Common myeloid progenitor, CD34-positive (primary cell): ENCODE measurements around the gene PLPP1.

ENCODE experiments used
- CTCF ChIA-PET: fragments of 350-600 bp; sonication (Branson Sonifier 250); formaldehyde crosslinking; loops from one replicate; lab custom pipeline; 2021; ENCODE audit warnings: antibody characterized with exemption; lab: Charles Lee
- POLR2A ChIA-PET: fragments of 350-600 bp; sonication (Branson Sonifier 250); formaldehyde crosslinking; loops from one replicate; lab custom pipeline; 2021; ENCODE audit warnings: antibody characterized with exemption; lab: Charles Lee
- DNase-seq, 3 donors: peaks; one replicate each; pipeline versions ENCODE4 v3.0.0 to v3.0.0-alpha.2; 2013
- H3K27ac ChIP-seq, 2 experiments: 1 replicate in 1 of 2; 2 replicates in 1 of 2; pipeline ENCODE4 v1.7.0; 2013; ENCODE audit warnings: inconsistent platforms in 2 of 2, low read length in 2 of 2, mild to moderate bottlenecking in 2 of 2, low read depth in 1 of 2, moderate library complexity in 1 of 2; ENCODE audit not compliant: severe bottlenecking in 2 of 2, insufficient read depth in 1 of 2, poor library complexity in 1 of 2
- H3K27me3 ChIP-seq, 5 experiments: replicated peaks in 2 of 5; 1 replicate in 3 of 5; 2 replicates in 2 of 5; pipeline versions ENCODE4 v1.6.1 to v1.7.0; 2013; ENCODE audit warnings: low read length in 4 of 5, mild to moderate bottlenecking in 2 of 5, moderate library complexity in 2 of 5, inconsistent platforms in 1 of 5; ENCODE audit not compliant: insufficient read depth in 5 of 5, control insufficient read depth in 4 of 5
- H3K36me3 ChIP-seq, 4 experiments: 1 replicate in 2 of 4; 2 replicates in 2 of 4; pipeline versions ENCODE4 v1.6.1 to v1.7.0; 2013; ENCODE audit warnings: low read length in 3 of 4, control low read depth in 1 of 4, mild to moderate bottlenecking in 1 of 4; ENCODE audit not compliant: control insufficient read depth in 4 of 4, insufficient read depth in 4 of 4
- H3K4me1 ChIP-seq, 4 experiments: 1 replicate in 3 of 4; 2 replicates in 1 of 4; pipeline versions ENCODE4 v1.6.1 to v1.7.1; 2013; ENCODE audit warnings: low read length in 3 of 4, mild to moderate bottlenecking in 3 of 4, control low read depth in 1 of 4, inconsistent platforms in 1 of 4, moderate library complexity in 1 of 4; ENCODE audit not compliant: control insufficient read depth in 4 of 4, insufficient read depth in 4 of 4; ENCODE audit errors: control extremely low read depth in 1 of 4
- H3K4me3 ChIP-seq, 7 experiments: 1 replicate in 4 of 7; 2 replicates in 3 of 7; pipeline versions ENCODE4 v1.5.1 to v1.7.0; 2013; ENCODE audit warnings: mild to moderate bottlenecking in 7 of 7, low read length in 6 of 7, moderate library complexity in 6 of 7, inconsistent platforms in 2 of 7, low read depth in 2 of 7, control low read depth in 1 of 7; ENCODE audit not compliant: insufficient read depth in 4 of 7, control insufficient read depth in 1 of 7; ENCODE audit errors: extremely low read depth in 1 of 7
- H3K9me3 ChIP-seq, 5 experiments: 1 replicate in 4 of 5; 2 replicates in 1 of 5; pipeline versions ENCODE4 v1.6.1 to v1.7.1; 2013; ENCODE audit warnings: low read length in 4 of 5, mild to moderate bottlenecking in 2 of 5, inconsistent platforms in 1 of 5, low read depth in 1 of 5, moderate library complexity in 1 of 5; ENCODE audit not compliant: control insufficient read depth in 4 of 5, insufficient read depth in 2 of 5; ENCODE audit errors: control extremely low read depth in 1 of 5
- WGBS: methylation state at CpG from one replicate; pipeline ENCODE4 v1.1.5; 2013; ENCODE audit not compliant: insufficient coverage; 5-methylcytosine and 5-hydroxymethylcytosine counted together

PLPP1 gene

DNA sequence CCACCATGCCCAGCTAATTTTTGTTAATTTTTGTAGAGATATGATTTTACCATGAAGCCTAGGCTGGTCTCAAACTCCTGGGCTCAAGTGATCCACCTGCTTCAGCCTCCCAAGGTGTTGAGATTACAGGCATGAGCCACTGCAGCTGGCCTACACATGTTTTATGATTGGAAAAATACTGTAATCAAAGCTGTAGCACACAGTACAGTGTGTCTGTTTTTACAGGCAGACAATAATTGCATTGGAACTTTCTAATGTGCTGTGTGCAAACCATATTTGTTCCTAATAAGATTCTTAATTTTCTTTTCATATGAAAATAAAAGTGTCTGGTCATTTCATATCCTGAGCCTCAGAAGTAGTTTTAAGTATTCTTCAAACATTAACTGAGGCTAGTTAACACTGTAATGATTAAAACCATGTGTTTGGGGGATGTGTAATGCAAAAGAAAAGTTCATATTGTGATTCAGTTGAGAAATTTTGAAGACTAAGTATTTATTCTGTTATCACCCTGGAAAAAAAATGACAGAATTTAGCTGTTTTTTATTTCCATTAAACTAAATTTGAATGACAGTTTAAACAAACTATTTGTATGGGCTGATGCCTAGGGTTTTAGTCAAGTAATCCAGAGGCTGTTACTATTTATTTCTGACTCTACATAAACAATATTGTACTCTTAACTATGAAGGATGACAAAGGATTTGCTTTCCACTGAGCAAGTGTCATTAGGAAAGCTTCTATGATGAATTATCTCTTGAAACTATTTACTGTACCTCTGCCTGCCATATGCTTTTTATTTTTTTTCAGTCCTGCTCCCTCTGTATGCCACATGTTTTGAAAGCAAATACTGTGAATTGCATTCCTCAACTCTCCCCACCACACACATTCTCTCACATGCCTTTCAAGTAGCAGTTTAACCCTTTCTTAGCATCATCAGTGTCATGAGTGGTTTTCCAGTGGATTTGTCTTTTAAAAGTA lies 115.5 kb downstream of the PLPP1 start:
- Histone ChIP-seq H3K9me3 (no peaks in the 10 kb centered on the region), H3K27ac (no peak overlapping the region), H3K36me3 (peaks cover 16 to 51% (median 34%) of the 10 kb centered on the region in 4 experiments), H3K27me3 (no peaks in the 10 kb centered on the region), H3K4me1 (no peaks in the 10 kb centered on the region), H3K4me3 (no peak overlapping the region)
- ChIA-PET POLR2A (no interaction called here), CTCF (no interaction called here)
- no peak for DNase-seq

- ChIA-PET POLR2A (no interaction called here), CTCF (no interaction called here)
- Histone ChIP-seq H3K4me3 (no peak overlapping the region), H3K27ac (no peak overlapping the region), H3K36me3 (peaks cover 3 to 35% (median 21%) of the 10 kb centered on the region in 4 experiments), H3K4me1 (peaks cover 0 to 6% (median 2%) of the 10 kb centered on the region in 4 experiments), H3K27me3 (no peaks in the 10 kb centered on the region), H3K9me3 (no peaks in the 10 kb centered on the region)
- no peak for DNase-seq
Measured at GRCh38 chr5:55416306-55416705, 118.5 kb downstream of the PLPP1 start.

DNA sequence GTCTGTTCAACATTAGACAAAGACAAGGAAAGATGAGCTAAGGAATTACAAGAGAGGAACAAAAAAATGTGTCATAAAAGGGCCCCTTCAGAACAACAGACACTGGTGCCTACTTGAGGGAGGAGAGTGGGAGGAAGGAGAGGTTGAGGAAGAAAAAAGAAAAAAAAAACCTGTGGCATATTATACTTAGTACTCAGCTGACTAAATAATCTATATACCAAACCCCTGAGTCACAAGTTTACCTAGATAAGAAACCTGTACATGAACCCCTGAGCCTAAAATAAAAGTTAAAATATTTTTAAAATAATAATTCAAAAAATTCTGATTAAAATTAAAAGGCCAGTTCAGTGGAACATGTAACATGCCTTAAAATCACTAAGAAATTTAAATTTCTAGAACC lies 119.7 kb downstream of the PLPP1 start:
- H3K4me3 ChIP-seq = no peak overlapping the region
- ChIA-PET POLR2A (no interaction called here), CTCF (interaction anchor here (1.2 kb wide), 1 partner anchor 274 kb away, joined by 3 read pairs; no protein-coding TSS in a partner anchor)
- H3K4me1 ChIP-seq = peaks cover 0 to 12% (median 2%) of the 10 kb centered on the region in 4 experiments
- peaks cover 0 to 27% (median 19%) of the 10 kb centered on the region in 4 experiments for H3K36me3 ChIP-seq
- no peaks in the 10 kb centered on the region for H3K27me3 ChIP-seq
- no peak for DNase-seq
- H3K27ac ChIP-seq = no peak overlapping the region
- no peaks in the 10 kb centered on the region for H3K9me3 ChIP-seq

DNA sequence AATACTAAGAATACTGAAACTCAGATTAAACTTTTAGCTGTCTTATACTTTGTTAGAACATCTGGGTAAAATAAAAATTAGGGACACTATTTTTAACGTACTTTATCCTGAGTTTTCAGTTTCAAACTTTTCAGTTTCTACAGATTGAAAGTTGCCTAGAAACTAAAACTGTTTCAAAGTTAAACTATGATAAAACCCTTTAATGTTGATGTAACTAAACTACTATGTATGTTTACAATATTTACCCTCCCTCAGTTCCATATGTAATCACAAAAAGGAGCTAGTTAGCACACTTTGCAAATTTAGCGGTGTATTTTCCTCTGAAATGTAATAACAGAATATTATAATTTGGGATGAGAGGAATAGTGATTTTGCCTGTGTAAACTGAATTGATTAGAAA lies 121.1 kb downstream of the PLPP1 start:
- no peaks in the 10 kb centered on the region for H3K27me3 ChIP-seq
- H3K4me1 ChIP-seq = peaks cover 0 to 12% (median 2%) of the 10 kb centered on the region in 4 experiments
- no peak overlapping the region for H3K27ac ChIP-seq
- DNase-seq = no peak
- CTCF ChIA-PET = interaction anchor here (1.1 to 1.4 kb wide), 4 partner anchors 12 to 278 kb away, joined by 3 read pairs; no protein-coding TSS in a partner anchor
- no CpG with 5 or more reads among the region's 2 CpGs for WGBS
- H3K36me3 ChIP-seq = peaks cover 0 to 25% (median 17%) of the 10 kb centered on the region in 4 experiments
- H3K4me3 ChIP-seq = no peak overlapping the region
- no peaks in the 10 kb centered on the region for H3K9me3 ChIP-seq
- POLR2A ChIA-PET = no interaction called here

- H3K27me3 ChIP-seq = no peaks in the 10 kb centered on the region
- DNase-seq = peak in 2 of 3 donors; percentile 45 to 60
- no CpG with 5 or more reads among the region's 1 CpG for WGBS
- no peak overlapping the region for H3K4me3 ChIP-seq
- H3K4me1 ChIP-seq = peaks cover 0 to 12% (median 2%) of the 10 kb centered on the region in 4 experiments
- no peak overlapping the region for H3K27ac ChIP-seq
- ChIA-PET POLR2A (no interaction called here), CTCF (interaction anchor here (1.2 kb wide), 1 partner anchor 10 kb away, joined by 4 read pairs; no protein-coding TSS in a partner anchor)
- H3K9me3 ChIP-seq = no peaks in the 10 kb centered on the region
- peaks cover 0 to 27% (median 16%) of the 10 kb centered on the region in 4 experiments for H3K36me3 ChIP-seq
Measured at GRCh38 chr5:55411876-55412275, 122.9 kb downstream of the PLPP1 start.

GRCh38 chr5:55410845-55411244 lies 123.9 kb downstream of the PLPP1 start:
- DNase-seq = peak; percentile 10 to 51 (median 51)
- Histone ChIP-seq H3K4me1 (peaks cover 0 to 12% (median 2%) of the 10 kb centered on the region in 4 experiments), H3K9me3 (no peaks in the 10 kb centered on the region), H3K36me3 (peaks cover 6 to 35% (median 20%) of the 10 kb centered on the region in 4 experiments), H3K27ac (no peak overlapping the region), H3K4me3 (no peak overlapping the region), H3K27me3 (no peaks in the 10 kb centered on the region)
- WGBS = 17% methylated on average over 2 of the region's 3 CpGs
- ChIA-PET CTCF (interaction anchor here (1.2 to 2.2 kb wide), 2 partner anchors 9 to 10 kb away, joined by 4 to 7 read pairs; no protein-coding TSS in a partner anchor), POLR2A (no interaction called here)

DNA sequence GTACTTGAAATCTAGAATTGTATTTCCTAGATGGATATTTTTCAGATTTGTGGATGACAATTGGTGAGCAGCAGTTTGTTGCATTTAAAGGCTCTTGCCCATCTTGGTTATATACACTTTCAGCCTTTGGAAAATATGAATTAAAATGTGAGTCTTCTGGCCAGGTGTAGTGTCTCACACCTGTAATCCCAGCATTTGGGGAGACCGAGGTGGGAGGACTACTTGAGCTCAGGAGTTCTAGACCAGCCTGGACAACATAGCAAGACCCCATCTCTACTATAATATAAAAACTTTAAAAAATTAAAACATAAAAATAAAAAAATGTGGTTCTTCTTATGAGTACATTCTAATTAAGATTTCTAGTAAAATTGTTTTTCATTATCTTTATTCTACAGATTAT lies 125.0 kb downstream of the PLPP1 start:
- ChIA-PET POLR2A (no interaction called here), CTCF (interaction anchor here (1.0 to 2.2 kb wide), 2 partner anchors 9 to 283 kb away, joined by 3 to 7 read pairs; no protein-coding TSS in a partner anchor)
- no peak for DNase-seq
- peaks cover 0 to 12% (median 2%) of the 10 kb centered on the region in 4 experiments for H3K4me1 ChIP-seq
- no peak overlapping the region for H3K4me3 ChIP-seq
- no peak overlapping the region for H3K27ac ChIP-seq
- no peaks in the 10 kb centered on the region for H3K9me3 ChIP-seq
- WGBS = no CpG with 5 or more reads among the region's 1 CpG
- H3K27me3 ChIP-seq = no peaks in the 10 kb centered on the region
- peaks cover 8 to 37% (median 20%) of the 10 kb centered on the region in 4 experiments for H3K36me3 ChIP-seq
